Measurements from ENCODE around the gene MZB1.

GRCh38 chr5:139381837-139382761, 7.6 kb downstream of the MZB1 start:
- TF ChIP-seq CTCF (IDR thresholded peaks at IDR 0.05; ENCODE audit: low read depth, low read length, missing input control) (no peak), TAF1 (conservative IDR thresholded peaks at IDR 0.05) (no peak), RAD21 (IDR thresholded peaks at IDR 0.05) (no peak), REST (IDR thresholded peaks at IDR 0.05) (no peak), FOXA1 (IDR thresholded peaks at IDR 0.05) (no peak), YY1 (IDR thresholded peaks at IDR 0.05) (no peak), JUND (IDR thresholded peaks at IDR 0.05) (no peak), RXRA (IDR thresholded peaks at IDR 0.05) (no peak), EGR1 (IDR thresholded peaks at IDR 0.05; ENCODE audit: low read depth in 2 of 2) (no peak), ZBTB33 (IDR thresholded peaks at IDR 0.05) (no peak), MAX (IDR thresholded peaks at IDR 0.05) (no peak), SP1 (IDR thresholded peaks at IDR 0.05) (no peak), GABPA (IDR thresholded peaks at IDR 0.05 in 1 of 2, conservative IDR thresholded peaks at IDR 0.05 in 1 of 2) (no peak), ATF3 (IDR thresholded peaks at IDR 0.05) (no peak)
